Tibial artery (tissue), 4 donors: Measurements from ENCODE around the gene ZNF497.

Experiments
- DNase-seq, 2 donors: peaks; one replicate each; pipeline ENCODE4 v3.0.0-alpha.2; 2019
- H3K27ac ChIP-seq, 2 donors: fragments of 200-600 bp; sonication (generic) in 1 of 2; 1 replicate in 1 of 2; 2 replicates in 1 of 2; pipeline ENCODE4 v1.5.1; 2018 to 2019; ENCODE audit warnings: mild to moderate bottlenecking in 1 of 2
- H3K27me3 ChIP-seq, 2 donors: fragments of 200-600 bp; sonication (generic) in 1 of 2; one replicate each; pipeline versions ENCODE4 v1.5.1 to v1.6.0; 2016 to 2019
- H3K36me3 ChIP-seq, 3 donors: fragments of 200-600 bp; sonication (generic) in 2 of 3; one replicate each; pipeline ENCODE4 v1.5.1; 2016 to 2019; ENCODE audit warnings: mild to moderate bottlenecking in 2 of 3
- H3K4me1 ChIP-seq, 4 donors: fragments of 200-600 bp; sonication (generic) in 2 of 4; 1 replicate in 3 of 4; 2 replicates in 1 of 4; pipeline ENCODE4 v1.5.1; 2016 to 2019
- H3K4me3 ChIP-seq, 2 donors: fragments of 200-600 bp; sonication (generic) in 1 of 2; 1 replicate in 1 of 2; 2 replicates in 1 of 2; pipeline ENCODE4 v1.5.1; 2018 to 2019; ENCODE audit warnings: mild to moderate bottlenecking in 2 of 2
- H3K9me3 ChIP-seq, 3 donors: fragments of 200-600 bp; sonication (generic) in 1 of 3; one replicate each; pipeline ENCODE4 v1.5.1; 2016 to 2019
- intact Hi-C: fragments of 100-400 bp; cut with DNase I; formaldehyde crosslinking; loops from one replicate; pipeline ENCODE4 v1.15.0; 2023; ENCODE audit warnings: low total_unique reads
- TF ChIP-seq, protein P1 (sequence below), 2 experiments: fragments of 200-600 bp in 1 of 2; fragments of 450-650 bp in 1 of 2; IDR thresholded peaks; one replicate each; pipeline ENCODE4 v1.5.1; 2017 to 2019; ENCODE audit warnings: antibody characterized with exemption in 2 of 2, mild to moderate bottlenecking in 1 of 2, moderate library complexity in 1 of 2

ZNF497 gene

DNA sequence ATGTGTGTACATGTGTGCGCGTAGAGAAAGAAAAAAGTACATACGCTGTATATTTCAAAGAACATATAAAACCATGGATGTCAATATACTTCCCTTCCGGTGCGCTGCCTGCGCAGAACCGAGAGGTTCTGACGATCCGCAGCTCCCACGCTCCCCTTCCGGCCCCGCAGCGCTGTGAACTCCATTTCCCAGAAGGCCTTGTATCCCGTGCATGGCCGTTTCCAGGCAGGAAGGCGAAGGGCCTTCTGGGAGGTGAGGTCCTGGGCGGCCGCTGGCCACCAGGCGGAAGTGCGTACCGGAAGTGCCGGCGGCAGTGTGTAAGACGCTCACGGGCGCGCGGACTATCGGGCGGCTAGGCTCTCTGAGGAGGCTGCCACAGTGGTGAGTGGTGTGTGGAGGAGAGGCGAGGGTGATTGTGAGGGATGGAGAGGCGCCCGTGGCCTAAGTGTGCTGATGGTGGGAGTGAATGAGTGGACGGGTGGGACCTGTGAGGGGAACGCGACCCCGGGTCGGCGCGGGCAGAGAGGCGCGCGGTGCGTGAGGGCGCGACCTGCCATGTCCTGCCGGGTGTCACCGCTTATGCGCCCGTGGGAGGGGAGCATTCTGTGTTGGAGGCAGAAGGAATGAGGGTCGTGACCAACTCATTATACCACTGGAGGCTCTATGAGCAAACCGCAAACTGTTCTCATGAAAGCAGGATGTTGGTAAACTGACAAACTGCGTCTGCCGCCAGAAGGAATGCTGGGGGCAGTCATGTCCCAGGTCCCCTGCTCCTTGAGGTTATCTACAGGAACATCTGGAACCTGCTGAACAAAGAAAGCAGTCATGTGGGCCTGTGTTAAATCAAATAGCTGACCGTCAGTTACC, 57.3 kb downstream of the ZNF497 start, which contains the start of gene ERVK3-1:
TSS of gene ERVK3-1 (plus strand) at position 313 of the 867 bp plus-strand sequence. CDS start 6,792 bp downstream, outside the sequence.
- peaks cover 27 to 51% (median 44%) of the 10 kb centered on the region in 3 donors for H3K36me3 ChIP-seq
- DNase-seq: peak; percentile 97 to 98

GRCh38 chr19:58304748-58305064, 57.8 kb downstream of the ZNF497 start:
- Histone ChIP-seq H3K36me3 (peaks cover 33 to 56% (median 50%) of the 10 kb centered on the region in 3 donors), H3K9me3 (peaks cover 0 to 5% (median 0%) of the 10 kb centered on the region in 3 donors), H3K4me3 (peak overlapping the region; percentile 78 to 91), H3K4me1 (peaks cover 0 to 19% (median 10%) of the 10 kb centered on the region in 4 donors), H3K27me3 (no peaks in the 10 kb centered on the region), H3K27ac (peak overlapping the region; percentile 81 to 93)
- no peak for DNase-seq
- TF ChIP-seq, protein P1, sequence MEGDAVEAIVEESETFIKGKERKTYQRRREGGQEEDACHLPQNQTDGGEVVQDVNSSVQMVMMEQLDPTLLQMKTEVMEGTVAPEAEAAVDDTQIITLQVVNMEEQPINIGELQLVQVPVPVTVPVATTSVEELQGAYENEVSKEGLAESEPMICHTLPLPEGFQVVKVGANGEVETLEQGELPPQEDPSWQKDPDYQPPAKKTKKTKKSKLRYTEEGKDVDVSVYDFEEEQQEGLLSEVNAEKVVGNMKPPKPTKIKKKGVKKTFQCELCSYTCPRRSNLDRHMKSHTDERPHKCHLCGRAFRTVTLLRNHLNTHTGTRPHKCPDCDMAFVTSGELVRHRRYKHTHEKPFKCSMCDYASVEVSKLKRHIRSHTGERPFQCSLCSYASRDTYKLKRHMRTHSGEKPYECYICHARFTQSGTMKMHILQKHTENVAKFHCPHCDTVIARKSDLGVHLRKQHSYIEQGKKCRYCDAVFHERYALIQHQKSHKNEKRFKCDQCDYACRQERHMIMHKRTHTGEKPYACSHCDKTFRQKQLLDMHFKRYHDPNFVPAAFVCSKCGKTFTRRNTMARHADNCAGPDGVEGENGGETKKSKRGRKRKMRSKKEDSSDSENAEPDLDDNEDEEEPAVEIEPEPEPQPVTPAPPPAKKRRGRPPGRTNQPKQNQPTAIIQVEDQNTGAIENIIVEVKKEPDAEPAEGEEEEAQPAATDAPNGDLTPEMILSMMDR (IDR thresholded peaks at IDR 0.05): no peak
- intact Hi-C loops: loop anchor here (2.0 to 5.0 kb wide), 2 partner anchors 26 to 122 kb away; partner anchors contain the start of genes ZNF274 and ZNF8

More for the DNA sequence above, 57.3 kb downstream of the ZNF497 start, which contains the start of gene ERVK3-1:
- peaks cover 0 to 2% (median 0%) of the 10 kb centered on the region in 3 donors for H3K9me3 ChIP-seq
- H3K27me3 ChIP-seq: no peaks in the 10 kb centered on the region
- TF ChIP-seq, protein P1 (IDR thresholded peaks at IDR 0.05): peak; percentile 37 to 63
- peak within 1 kb of the TSS; percentile 78 to 91 for H3K4me3 ChIP-seq
- intact Hi-C loops: loop anchor here (2.0 kb wide), 1 partner anchor 26 kb away; the partner anchor contains the start of gene ZNF8
- H3K4me1 ChIP-seq: peaks cover 0 to 19% (median 10%) of the 10 kb centered on the region in 4 donors
- H3K27ac ChIP-seq: peak within 1 kb of the TSS; percentile 81 to 93
